Large intestine (tissue), 3 donors: ENCODE results near the gene BRK1. TPM values are rescaled to one million over a fixed set of nuclear protein-coding genes. Genes with fewer than 3 reads are reported as not detected.
"Not testable (repeated sequence)": the region's sequence is repeated elsewhere in the genome, so short reads cannot be mapped to it uniquely, and the experiment has no call there.

Experiments
- DNase-seq, 2 donors: peaks; one replicate each; pipeline versions ENCODE4 v3.0.0 to v3.0.0-alpha.2; 2013
- H3K27ac ChIP-seq: one replicate; pipeline ENCODE4 v1.5.1; 2013; ENCODE audit warnings: low read length
- H3K27me3 ChIP-seq: 2 replicates; pipeline ENCODE4 v1.6.1; 2013; ENCODE audit warnings: low read length; ENCODE audit not compliant: control insufficient read depth, insufficient read depth
- H3K36me3 ChIP-seq: 2 replicates; pipeline ENCODE4 v1.6.1; 2013; ENCODE audit warnings: low read length; ENCODE audit not compliant: control insufficient read depth, insufficient read depth
- H3K4me1 ChIP-seq: one replicate; pipeline ENCODE4 v1.6.1; 2013; ENCODE audit warnings: low read length; ENCODE audit not compliant: control insufficient read depth, insufficient read depth
- H3K4me3 ChIP-seq: one replicate; pipeline ENCODE4 v1.5.1; 2013; ENCODE audit warnings: low read length
- H3K9me3 ChIP-seq: one replicate; pipeline ENCODE4 v1.6.1; 2013; ENCODE audit warnings: mild to moderate bottlenecking, low read depth, low read length, moderate library complexity; ENCODE audit not compliant: control insufficient read depth
- WGBS: methylation state at CpG from one replicate; pipeline ENCODE4 v1.1.5; 2013; ENCODE audit warnings: low lambda C conversion rate; ENCODE audit not compliant: insufficient coverage; 5-methylcytosine and 5-hydroxymethylcytosine counted together
- polyA plus RNA-seq: library from polyadenylated mRNA; unstranded; fragments of 120-200 nt; gene quantifications from one replicate; pipeline ENCODE4 v1.2.1, GENCODE V29; 2013

Gene BRK1
- polyA plus RNA-seq, 1 donor: 172 TPM

- Histone ChIP-seq H3K4me1 (no peaks in the 10 kb centered on the region), H3K27ac (no peak overlapping the region), H3K9me3 (peaks cover 3% of the 10 kb centered on the region), H3K4me3 (no peak overlapping the region), H3K27me3 (no peaks in the 10 kb centered on the region), H3K36me3 (no peaks in the 10 kb centered on the region)
- no CpG with 5 or more reads among the region's 6 CpGs for WGBS
- DNase-seq: no peak
These were observed 58.5 kb downstream of the BRK1 start for GRCh38 chr3:10173926-10174435.

DNA sequence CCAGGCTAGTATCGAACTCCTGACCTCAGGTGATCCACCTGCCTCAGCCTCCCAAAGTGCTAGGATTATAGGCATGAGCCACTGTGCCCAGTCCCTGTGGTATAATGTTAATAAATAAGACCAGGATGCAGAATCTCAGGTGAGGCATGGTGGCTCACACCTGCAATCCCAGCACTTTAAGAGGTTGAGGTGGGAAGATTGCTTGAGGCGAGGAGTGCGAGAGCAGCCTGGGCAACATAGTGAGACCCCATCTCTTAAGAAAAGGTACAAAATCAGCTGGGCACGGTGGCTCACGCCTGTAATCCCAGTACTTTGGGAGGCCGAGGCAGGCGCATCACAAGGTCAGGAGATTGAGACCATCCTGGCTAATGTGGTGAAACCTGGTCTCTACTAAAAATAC, 59.9 kb downstream of the BRK1 start:
- H3K27me3 ChIP-seq, H3K36me3 ChIP-seq, H3K9me3 ChIP-seq, H3K4me1 ChIP-seq, H3K27ac ChIP-seq, H3K4me3 ChIP-seq, DNase-seq: not testable (repeated sequence)
- WGBS: no CpG with 5 or more reads among the region's 7 CpGs

DNA sequence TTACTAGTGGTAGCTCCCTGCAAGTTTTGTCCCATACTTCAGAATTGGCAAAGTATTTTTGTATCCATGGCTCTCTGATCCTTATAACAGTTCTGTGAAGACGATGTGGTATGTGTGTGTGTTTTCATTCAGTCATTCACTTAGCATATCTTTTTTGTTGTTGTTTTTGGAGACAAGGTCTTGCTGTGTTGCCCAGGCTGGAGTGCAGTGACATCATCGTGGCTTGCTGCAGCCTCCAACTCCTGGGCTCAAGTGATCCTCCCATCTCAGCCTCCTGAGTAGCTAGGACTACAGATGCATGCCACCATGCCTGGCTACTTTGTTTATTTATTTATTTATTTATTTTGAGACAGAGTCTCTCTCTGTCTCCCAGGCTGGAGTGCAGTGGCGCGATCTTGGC, 60.7 kb downstream of the BRK1 start:
- not testable (repeated sequence) for H3K4me1 ChIP-seq, H3K27ac ChIP-seq, DNase-seq, H3K9me3 ChIP-seq, H3K36me3 ChIP-seq, H3K4me3 ChIP-seq, H3K27me3 ChIP-seq
- 100% methylated on average over 1 of the region's 4 CpGs for WGBS

Other genes starting within 250 kb of the BRK1 start
- gene CIDEC, start 235.4 kb upstream of the BRK1 start, polyA plus RNA-seq: 35.6 TPM
- 49.5 TPM for gene JAGN1, start 225.1 kb upstream of the BRK1 start, polyA plus RNA-seq
- gene IL17RE, start 212.8 kb upstream of the BRK1 start, polyA plus RNA-seq: 60.9 TPM
- 36.3 TPM for gene IL17RC, start 198.6 kb upstream of the BRK1 start, polyA plus RNA-seq
- 64.8 TPM for gene CRELD1, start 181.8 kb upstream of the BRK1 start, polyA plus RNA-seq
- gene PRRT3, start 163.3 kb upstream of the BRK1 start, polyA plus RNA-seq: 1.8 TPM
- gene EMC3, start 128.8 kb upstream of the BRK1 start, polyA plus RNA-seq: 65.2 TPM
- gene FANCD2, start 89.2 kb upstream of the BRK1 start, polyA plus RNA-seq: 14.5 TPM
- gene FANCD2OS, start 7.4 kb upstream of the BRK1 start, polyA plus RNA-seq: not detected
- gene VHL, start 26.1 kb downstream of the BRK1 start, polyA plus RNA-seq: 60.7 TPM
- 2.2 TPM for gene IRAK2, start 49.2 kb downstream of the BRK1 start, polyA plus RNA-seq
- 27.4 TPM for gene TATDN2, start 132.8 kb downstream of the BRK1 start, polyA plus RNA-seq
- gene GHRL, start 177.3 kb downstream of the BRK1 start, polyA plus RNA-seq: 19.9 TPM
- 173 TPM for gene SEC13, start 205.4 kb downstream of the BRK1 start, polyA plus RNA-seq